DMS53 treated with DMSO at 0.1 percent for 48 hours (cell line): Measurements from ENCODE around the gene HP1BP3.
"Not testable (repeated sequence)": the region's sequence is repeated elsewhere in the genome, so short reads cannot be mapped to it uniquely, and the experiment has no call there.

Source experiments
- DNase-seq: peaks from one replicate; lab custom pipeline; 2025; ENCODE audit not compliant: unreplicated experiment; lab: John Stamatoyannopoulos, UW

Gene HP1BP3

GRCh38 chr1:20728371-20729154, 58.5 kb downstream of the HP1BP3 start:
- DNase-seq, result no peak

GRCh38 chr1:20727746-20728316, 59.3 kb downstream of the HP1BP3 start:
- no peak for DNase-seq

- DNase-seq, result no peak
These were observed 60.0 kb downstream of the HP1BP3 start for GRCh38 chr1:20726932-20727745.

GRCh38 chr1:20726118-20726911, 60.8 kb downstream of the HP1BP3 start:
- DNase-seq, result no peak

GRCh38 chr1:20725189-20726117, 61.7 kb downstream of the HP1BP3 start:
- no peak for DNase-seq

- no peak for DNase-seq
These were observed 62.5 kb downstream of the HP1BP3 start for GRCh38 chr1:20724364-20725188.

GRCh38 chr1:20723537-20724363, 63.4 kb downstream of the HP1BP3 start:
- DNase-seq, result no peak

- DNase-seq, result no peak
These were observed 64.0 kb downstream of the HP1BP3 start for GRCh38 chr1:20723159-20723536.

GRCh38 chr1:20721117-20722061, 65.7 kb downstream of the HP1BP3 start:
- no peak for DNase-seq

GRCh38 chr1:20720631-20721091, 66.4 kb downstream of the HP1BP3 start:
- DNase-seq, result no peak

GRCh38 chr1:20719871-20720620, 67.1 kb downstream of the HP1BP3 start:
- DNase-seq, result no peak

- no peak for DNase-seq
These were observed 67.8 kb downstream of the HP1BP3 start for GRCh38 chr1:20719261-20719660.

- not testable (repeated sequence) for DNase-seq
These were observed 68.7 kb downstream of the HP1BP3 start for GRCh38 chr1:20718343-20718882.

- DNase-seq, result peak; percentile 47
These were observed 69.4 kb downstream of the HP1BP3 start, which contains the start of gene KIF17 for GRCh38 chr1:20717452-20718342. Gene KIF17 (minus strand): TSS chr1:20718007. CDS start chr1:20717706, 301 bp downstream.

GRCh38 chr1:20716232-20716631, 70.9 kb downstream of the HP1BP3 start:
- no peak for DNase-seq
